HK-2 (cell line): ENCODE measurements around the gene PGBD4.
A peak's percentile ranks its signal among the peaks of the same experiment; 100 is the strongest.
"Not testable (repeated sequence)": the region's sequence is repeated elsewhere in the genome, so short reads cannot be mapped to it uniquely, and the experiment has no call there.

ENCODE experiments used
- DNase-seq: peaks from one replicate; pipeline ENCODE4 v3.0.0-alpha.2; 2018; ENCODE audit not compliant: unreplicated experiment

Gene PGBD4

GRCh38 chr15:34114215-34114614, 12.3 kb downstream of the PGBD4 start:
- no peak for DNase-seq

GRCh38 chr15:34114739-34115138, 12.9 kb downstream of the PGBD4 start:
- DNase-seq, result no peak

GRCh38 chr15:34116620-34117019, 14.7 kb downstream of the PGBD4 start:
- no peak for DNase-seq

DNA sequence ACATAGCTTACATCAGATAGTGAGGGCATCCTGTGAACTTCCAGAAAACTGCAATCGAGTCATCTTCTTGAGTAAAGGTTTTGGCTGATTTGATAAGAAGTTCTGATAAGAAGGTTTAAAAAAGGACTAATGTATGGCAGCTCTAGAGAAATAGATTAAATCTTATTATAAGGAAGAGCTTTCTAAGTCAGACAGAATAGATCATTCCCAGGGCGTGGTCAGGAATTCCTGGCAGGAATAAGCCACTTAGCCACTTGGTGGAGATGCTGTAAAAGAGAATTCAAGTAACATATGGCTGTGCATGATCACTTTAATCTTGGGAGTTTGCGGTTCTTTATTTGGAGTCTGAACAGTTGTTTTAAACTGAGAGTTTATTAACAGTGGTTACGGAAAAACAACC, 17.4 kb downstream of the PGBD4 start:
- no peak for DNase-seq

DNA sequence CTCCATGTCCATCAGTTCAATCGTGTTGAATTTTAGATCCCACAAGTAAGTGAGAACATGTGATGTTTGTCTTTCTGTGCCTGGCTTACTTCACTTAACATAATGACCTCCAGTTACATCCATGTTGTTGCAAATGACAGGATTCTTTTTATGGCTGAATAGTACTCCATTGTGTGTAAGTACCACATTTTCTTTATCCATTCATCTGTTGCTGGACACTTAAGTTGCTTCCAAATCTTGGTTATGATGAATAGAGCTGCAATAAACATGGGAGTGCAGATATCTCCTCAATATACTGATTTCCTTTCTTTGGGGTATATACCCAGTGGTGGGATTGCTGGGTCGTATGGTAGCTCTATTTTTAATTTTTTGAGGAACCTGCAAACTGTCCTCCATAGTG, 18.5 kb downstream of the PGBD4 start:
- DNase-seq, result not testable (repeated sequence)

GRCh38 chr15:34121786-34122185, 19.9 kb downstream of the PGBD4 start:
- not testable (repeated sequence) for DNase-seq

GRCh38 chr15:34122771-34123183, 20.9 kb downstream of the PGBD4 start:
- DNase-seq, result no peak

DNA sequence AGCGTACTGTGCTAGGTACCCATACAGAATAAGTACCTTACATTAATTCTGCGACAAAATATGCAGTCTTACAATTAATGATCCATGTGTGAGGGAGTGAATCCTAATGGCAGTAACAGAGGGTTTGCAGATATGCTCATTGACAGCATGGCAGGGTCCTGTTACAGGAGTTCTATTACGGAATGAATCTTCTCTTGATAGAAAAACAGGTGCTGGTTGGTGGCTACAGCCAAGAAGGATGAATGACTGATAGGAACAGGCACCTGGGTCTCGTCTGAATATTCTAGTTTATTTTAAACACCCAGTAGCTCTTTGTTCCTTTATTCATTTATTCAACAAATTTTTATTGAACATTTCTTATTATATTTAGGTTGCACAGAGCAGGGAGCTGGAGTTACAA, 22.8 kb downstream of the PGBD4 start:
- no peak for DNase-seq

DNA sequence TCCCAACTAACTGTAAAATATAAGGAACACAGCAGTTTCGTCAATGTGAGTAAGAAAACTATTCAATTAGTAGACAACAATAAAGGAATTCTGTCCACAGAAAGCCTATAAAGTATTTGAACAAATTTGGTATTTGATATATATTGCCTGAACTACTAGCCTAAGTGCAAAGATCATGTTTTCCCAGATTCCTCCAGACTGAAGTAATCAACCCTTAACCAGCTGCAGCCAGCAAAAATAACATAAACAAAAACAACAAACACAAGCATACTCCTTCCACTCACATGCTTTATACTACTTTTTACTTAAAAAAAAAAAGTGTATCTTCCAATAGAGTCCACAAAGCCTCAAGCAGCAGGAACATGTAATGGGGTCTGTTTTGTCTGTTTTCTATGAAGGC, 24.1 kb downstream of the PGBD4 start:
- DNase-seq, result no peak

DNA sequence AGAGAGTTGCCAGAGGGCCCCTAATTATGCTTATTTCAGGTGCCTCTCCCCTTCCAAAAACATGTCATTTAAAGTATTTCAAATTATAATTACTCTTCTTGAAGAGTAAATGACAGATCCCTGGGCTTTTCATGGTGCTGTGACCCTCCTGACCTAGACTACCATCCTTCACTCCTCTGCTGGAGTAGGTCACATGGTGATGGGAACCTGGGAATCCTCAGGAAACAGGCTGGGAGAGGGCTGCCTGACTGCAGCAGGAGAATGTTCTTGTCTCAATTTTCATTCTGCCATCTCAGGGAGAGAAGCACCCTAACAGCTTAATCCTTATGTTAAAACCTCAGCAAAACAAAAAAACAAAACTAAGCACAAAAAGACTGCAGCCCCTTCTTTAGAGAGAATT, 24.6 kb downstream of the PGBD4 start:
- no peak for DNase-seq

DNA sequence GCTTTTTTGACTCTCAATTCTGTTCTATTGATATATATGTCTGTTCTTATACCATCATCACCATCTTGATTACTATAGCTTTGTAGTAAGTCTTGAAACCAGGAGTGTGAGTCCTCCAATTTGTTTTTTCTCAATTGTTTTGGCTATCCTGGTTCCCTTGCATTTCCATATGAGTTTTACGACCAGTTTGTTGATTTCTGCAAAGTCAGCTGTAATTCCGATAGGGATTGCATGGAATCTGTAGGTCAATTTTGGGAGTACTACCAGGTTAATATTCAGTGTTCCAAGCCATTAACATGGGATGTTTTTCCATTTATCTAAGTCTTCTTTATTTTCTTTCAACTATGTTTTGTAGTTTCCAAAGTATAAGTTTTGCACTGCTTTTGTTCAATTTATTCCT, 27.0 kb downstream of the PGBD4 start:
- no peak for DNase-seq

- DNase-seq, result no peak
Observed at GRCh38 chr15:34132881-34133280, 31.0 kb downstream of the PGBD4 start.

DNA sequence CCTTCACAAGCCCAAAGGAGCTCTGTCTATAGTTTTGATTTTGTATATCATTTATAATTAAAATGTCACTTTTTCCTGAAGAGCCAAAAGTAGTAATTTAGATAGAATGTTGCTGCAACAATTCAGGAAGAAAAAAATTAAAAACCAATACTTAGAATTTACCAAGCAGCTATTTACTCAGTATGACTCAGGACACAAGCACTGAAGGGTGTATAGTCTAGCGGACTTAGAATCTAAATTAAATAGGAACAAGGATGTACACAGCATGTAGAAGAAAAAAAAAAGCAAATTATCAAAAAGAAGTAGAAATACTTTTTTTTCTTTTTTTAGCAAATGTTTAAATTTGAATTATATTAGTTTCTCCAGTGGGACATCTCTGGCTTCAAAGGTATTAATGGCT, 31.6 kb downstream of the PGBD4 start:
- DNase-seq, result no peak

DNA sequence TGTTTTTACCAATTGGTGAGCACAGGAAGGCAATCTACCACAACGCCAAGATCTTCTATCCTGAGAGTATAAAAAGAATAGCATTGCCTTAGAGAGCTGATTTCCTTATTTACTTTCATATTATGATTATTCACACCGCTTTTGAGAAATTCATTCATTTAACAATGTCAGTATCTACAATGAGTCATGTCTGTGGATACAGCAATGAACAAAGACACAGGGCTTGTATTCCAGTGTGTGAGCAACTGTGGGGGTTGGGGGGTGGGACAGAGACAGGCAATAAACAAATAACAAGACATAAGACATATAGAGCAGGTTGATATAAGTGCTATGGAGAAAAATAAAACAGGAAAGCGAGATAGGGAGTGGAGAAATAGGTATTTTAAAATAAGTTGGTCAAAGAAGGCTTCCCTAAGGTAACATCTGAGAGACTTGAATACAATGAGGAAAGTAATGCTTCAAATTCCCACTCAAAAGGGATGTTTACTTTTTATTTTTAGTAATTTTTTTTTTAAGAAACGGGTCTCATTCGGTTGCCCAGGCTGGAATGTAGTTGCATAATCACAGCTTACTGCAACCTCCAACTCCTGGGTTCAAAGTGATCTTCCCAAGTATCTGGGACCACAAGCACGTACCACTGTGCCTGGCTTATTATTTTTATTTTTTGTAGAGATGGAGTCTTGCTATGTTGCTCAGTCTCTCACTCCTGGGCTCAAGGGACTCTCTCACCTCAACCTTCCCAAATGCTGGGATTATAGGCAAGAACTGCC, 45.7 kb downstream of the PGBD4 start:
- no peak for DNase-seq

DNA sequence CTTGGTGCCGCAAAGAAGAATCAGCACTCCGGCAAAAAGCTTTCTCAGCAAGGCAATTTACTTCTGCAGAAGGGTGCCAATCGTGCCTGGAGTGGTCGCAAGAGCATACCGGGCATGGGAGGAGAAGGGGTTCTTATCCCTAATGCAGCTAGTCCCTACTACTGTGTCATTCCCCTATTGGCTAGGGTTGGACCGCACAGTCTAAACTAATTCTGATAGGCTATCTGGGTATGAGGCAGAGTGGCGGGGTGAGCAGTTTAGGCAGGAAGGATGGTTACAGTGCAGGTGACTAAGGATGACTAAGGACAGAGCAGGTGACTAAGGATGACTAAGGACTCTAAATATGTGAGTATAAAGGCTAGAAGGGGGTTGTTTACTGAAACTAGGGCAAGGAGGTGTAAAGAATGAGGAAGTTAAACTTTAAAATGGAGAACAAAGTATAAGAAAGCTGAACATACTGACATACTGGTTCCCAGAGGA, 52.9 kb downstream of the PGBD4 start:
- DNase-seq, result peak; percentile 34

DNA sequence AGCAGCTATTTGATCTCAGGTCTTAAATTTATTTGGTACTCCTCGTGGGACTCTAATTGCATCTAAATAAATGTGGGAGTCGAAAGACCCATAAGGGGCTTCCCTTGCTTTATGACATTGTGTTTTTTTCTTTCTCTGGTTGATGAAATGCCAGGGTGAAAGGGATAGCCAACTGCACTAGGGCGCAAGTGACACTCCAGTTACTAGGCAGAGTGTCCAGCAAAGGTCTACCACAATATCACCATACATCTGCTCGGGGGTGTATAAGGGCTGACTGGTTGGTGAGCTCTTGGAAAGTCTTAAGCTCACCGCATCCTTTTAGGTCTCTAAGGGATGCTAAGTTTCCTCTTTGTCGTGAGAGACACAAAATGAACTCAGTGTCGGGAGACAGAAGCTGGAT, 54.0 kb downstream of the PGBD4 start:
- no peak for DNase-seq
